GM18502 (cell line): Measurements from ENCODE around the gene AUP1.

Experiments used
- ATAC-seq: cut with Tn5 transposase; IDR thresholded peaks from one replicate; pipeline ENCODE4 v1.9.1; 2021; ENCODE audit warnings: mild to moderate bottlenecking; ENCODE audit not compliant: unreplicated experiment, poor library complexity

The AUP1 gene

GRCh38 chr2:74481961-74482800 lies 47.3 kb downstream of the AUP1 start:
- ATAC-seq, result peak; percentile 42

GRCh38 chr2:74481431-74481830 lies 48.1 kb downstream of the AUP1 start:
- ATAC-seq, result no peak
